IMR-90 (cell line): Measurements from ENCODE around the gene HGFAC. TPM values are rescaled to one million over a fixed set of nuclear protein-coding genes. Genes with fewer than 3 reads are reported as not detected.

Experiments
- ATAC-seq: fragments of 200-7000 bp; cut with Tn5 transposase; 2 replicates; pipeline ENCODE4 v1.9.1; 2020; ENCODE audit warnings: low read depth, mild to moderate bottlenecking, moderate library complexity
- BruUV-seq: library from RNA; stranded (reverse); fragments of 400-500 nt; replicated peaks from 2 replicates; lab custom pipeline; 2021; lab: Mats Ljungman, UMichigan
- CTCF ChIA-PET: fragments of 300-600 bp; formaldehyde crosslinking; extraction: SDS; loops from one replicate; lab custom pipeline; 2021; ENCODE audit warnings: antibody characterized with exemption; lab: Yijun Ruan, JAX
- POLR2A ChIA-PET: fragments of 300-600 bp; sonication (Branson Sonifier 250); formaldehyde crosslinking; loops from one replicate; lab custom pipeline; 2022; ENCODE audit warnings: antibody characterized with exemption; ENCODE audit not compliant: unreplicated experiment; lab: Charles Lee
- DNase-seq: peaks from one replicate; pipeline ENCODE4 v3.0.0; 2013
- H2AFZ ChIP-seq: replicated peaks from 2 replicates; pipeline ENCODE3; 2013; ENCODE audit warnings: low read length, mild to moderate bottlenecking; ENCODE audit not compliant: poor library complexity
- H2AK5ac ChIP-seq: 2 replicates; pipeline ENCODE4 v1.6.1; 2013; ENCODE audit warnings: low read depth, low read length, inconsistent platforms
- H2AK9ac ChIP-seq: replicated peaks from 2 replicates; pipeline ENCODE3; 2013; ENCODE audit warnings: mild to moderate bottlenecking, low read depth, low read length, moderate library complexity; ENCODE audit not compliant: poor library complexity
- H2BK120ac ChIP-seq: 2 replicates; pipeline ENCODE4 v1.6.1; 2013; ENCODE audit warnings: low read depth, low read length, inconsistent platforms
- H2BK15ac ChIP-seq: 3 replicates; pipeline ENCODE4 v1.6.1; 2013; ENCODE audit warnings: low read depth, low read length, inconsistent platforms
- H2BK20ac ChIP-seq: 2 replicates; pipeline ENCODE4 v1.6.1; 2013; ENCODE audit warnings: low read depth, mild to moderate bottlenecking, inconsistent platforms, low read length, moderate library complexity
- H2BK5ac ChIP-seq: 2 replicates; pipeline ENCODE4 v1.6.1; 2013; ENCODE audit warnings: mild to moderate bottlenecking, low read depth, low read length, inconsistent platforms; ENCODE audit not compliant: poor library complexity, severe bottlenecking
- H3K14ac ChIP-seq: replicated peaks from 2 replicates; pipeline ENCODE4 v1.6.1; 2013; ENCODE audit warnings: low read depth, low read length, inconsistent platforms
- H3K18ac ChIP-seq: 2 replicates; pipeline ENCODE4 v1.6.1; 2013; ENCODE audit warnings: low read depth, low read length, control low read depth
- H3K23ac ChIP-seq: 2 replicates; pipeline ENCODE4 v1.6.1; 2013; ENCODE audit warnings: low read depth, low read length, inconsistent platforms
- H3K27ac ChIP-seq: 2 replicates; pipeline ENCODE4 v1.5.1; 2013; ENCODE audit warnings: mild to moderate bottlenecking, control low read depth, low read length; ENCODE audit not compliant: insufficient read depth
- H3K27me3 ChIP-seq: 2 replicates; pipeline ENCODE4 v1.6.1; 2013; ENCODE audit warnings: low read length; ENCODE audit not compliant: control insufficient read depth, insufficient read depth
- H3K36me3 ChIP-seq: 2 replicates; pipeline ENCODE4 v1.6.1; 2013; ENCODE audit warnings: low read length, mixed read lengths; ENCODE audit not compliant: control insufficient read depth, insufficient read depth
- H3K4ac ChIP-seq: 2 replicates; pipeline ENCODE4 v1.6.1; 2013; ENCODE audit warnings: low read depth, low read length, inconsistent platforms
- H3K4me1 ChIP-seq: 2 replicates; pipeline ENCODE4 v1.6.1; 2013; ENCODE audit warnings: low read length, mixed read lengths; ENCODE audit not compliant: control insufficient read depth, insufficient read depth
- H3K4me2 ChIP-seq: 2 replicates; pipeline ENCODE4 v1.6.1; 2013; ENCODE audit warnings: low read depth, mild to moderate bottlenecking, control low read depth, low read length, moderate library complexity
- H3K4me3 ChIP-seq: 2 replicates; pipeline ENCODE4 v1.5.1; 2013; ENCODE audit warnings: low read depth, mild to moderate bottlenecking, control low read depth, low read length, moderate library complexity; ENCODE audit not compliant: insufficient read depth
- H3K56ac ChIP-seq: 2 replicates; pipeline ENCODE4 v1.6.1; 2013; ENCODE audit warnings: low read length, inconsistent platforms; ENCODE audit not compliant: insufficient read depth; ENCODE audit errors: extremely low read depth
- H3K79me1 ChIP-seq, 2 experiments: 2 replicates each; pipeline ENCODE4 v1.6.1; 2013; ENCODE audit warnings: low read length in 2 of 2, inconsistent platforms in 1 of 2, low read depth in 1 of 2
- H3K9ac ChIP-seq: 2 replicates; pipeline ENCODE4 v1.6.1; 2013; ENCODE audit warnings: low read depth, low read length, control low read depth
- H3K9me1 ChIP-seq: 2 replicates; pipeline ENCODE4 v1.6.1; 2013; ENCODE audit warnings: low read length, inconsistent platforms; ENCODE audit not compliant: insufficient read depth
- H3K9me3 ChIP-seq: 2 replicates; pipeline ENCODE4 v1.6.1; 2013; ENCODE audit warnings: low read length; ENCODE audit not compliant: control insufficient read depth, insufficient read depth
- H4K20me1 ChIP-seq: 2 replicates; pipeline ENCODE4 v1.6.1; 2013; ENCODE audit warnings: low read length, inconsistent platforms; ENCODE audit not compliant: insufficient read depth
- H4K5ac ChIP-seq: 2 replicates; pipeline ENCODE4 v1.6.1; 2013; ENCODE audit warnings: mild to moderate bottlenecking, low read depth, low read length, control low read depth
- H4K8ac ChIP-seq, 2 experiments: 2 replicates each; pipeline ENCODE4 v1.6.1; 2013; ENCODE audit warnings: low read depth in 2 of 2, low read length in 2 of 2, control low read depth in 1 of 2, inconsistent platforms in 1 of 2
- H4K91ac ChIP-seq: 2 replicates; pipeline ENCODE4 v1.6.1; 2013; ENCODE audit warnings: low read depth, low read length, inconsistent platforms; ENCODE audit not compliant: insufficient read depth
- POLR2A ChIP-seq: IDR thresholded peaks from 2 replicates; pipeline ENCODE4 v1.6.1; 2012; ENCODE audit warnings: mild to moderate bottlenecking, low read depth, low read length
- RAD21 ChIP-seq: IDR thresholded peaks from 2 replicates; pipeline ENCODE4 v1.6.1; 2012; ENCODE audit warnings: low read length, improper control_type of control experiment
- RFX5 ChIP-seq: IDR thresholded peaks from 2 replicates; pipeline ENCODE4 v1.8.0; 2012; ENCODE audit warnings: low read depth, mild to moderate bottlenecking, low read length, moderate library complexity
- WGBS, 2 experiments: methylation state at CpG; one replicate each; pipeline versions ENCODE4 v1.1.5 to v1.1.7; 2013; ENCODE audit warnings: missing lambda C conversion rate in 2 of 2; ENCODE audit not compliant: insufficient read length in 1 of 2; ENCODE audit errors: extremely low coverage in 2 of 2; 5-methylcytosine and 5-hydroxymethylcytosine counted together
- dilution Hi-C: fragments of 300-500 bp; cut with HindIII; formaldehyde crosslinking; loops from one replicate; pipeline ENCODE4 v1.14.3; 2018; ENCODE audit warnings: low sequenced_read_pairs; ENCODE audit not compliant: unreplicated experiment
- in situ Hi-C: fragments of 300-500 bp; cut with MboI; formaldehyde crosslinking; loops from 3 replicates; pipeline ENCODE4 v1.14.3; 2019; ENCODE audit warnings: low sequenced_read_pairs, inconsistent platforms, mixed read lengths
- intact Hi-C: fragments of 100-400 bp; cut with micrococcal nuclease; formaldehyde crosslinking; loops from 2 replicates; pipeline ENCODE4 v1.10.0; 2022
- polyA plus RNA-seq, 3 experiments: library from polyadenylated mRNA; depleted of rRNA; stranded (reverse); fragments of >200 nt; gene quantifications; 2 replicates each; pipeline ENCODE4 v1.2.3, GENCODE V29; 2012; ENCODE audit warnings: low replicate concordance in 1 of 3
- total RNA-seq: library from RNA; depleted of rRNA; stranded (reverse); fragments of >200 nt; gene quantifications from 2 replicates; pipeline ENCODE4 v1.2.3, GENCODE V29; 2012
- TF ChIP-seq, protein P1 (sequence below): conservative IDR thresholded peaks from 2 replicates; pipeline ENCODE4 v1.5.1; 2012; ENCODE audit warnings: mild to moderate bottlenecking, low read depth, low read length, improper control_type of control experiment

The HGFAC gene
- total and polyA plus RNA-seq, 2 of the 4 experiments (the other 2 are of a cell fraction), result 0.05 TPM; not detected in 1

GRCh38 chr4:3478446-3479357 lies 36.9 kb downstream of the HGFAC start:
- Histone ChIP-seq H3K27ac (no peak overlapping the region), H2AFZ (no peak overlapping the region), H2AK9ac (no peak overlapping the region), H3K14ac (no peak overlapping the region), H3K4me2 (no peak overlapping the region), H3K27me3 (peaks cover 47% of the 10 kb centered on the region), H3K79me1 (no peaks in the 10 kb centered on the region), H2BK120ac (no peak overlapping the region), H3K9me3 (no peaks in the 10 kb centered on the region), H2BK20ac (no peak overlapping the region), H4K5ac (no peak overlapping the region), H3K23ac (no peak overlapping the region), H2AK5ac (no peak overlapping the region), H3K4me3 (no peak overlapping the region), H3K4ac (no peak overlapping the region), H3K4me1 (no peaks in the 10 kb centered on the region), H4K8ac (no peak overlapping the region), H2BK5ac (no peak overlapping the region), H4K20me1 (no peaks in the 10 kb centered on the region), H3K18ac (no peak overlapping the region), H3K56ac (no peak overlapping the region), H3K36me3 (no peaks in the 10 kb centered on the region), H3K9me1 (no peaks in the 10 kb centered on the region), H4K91ac (no peak overlapping the region), H3K9ac (no peak overlapping the region), H2BK15ac (no peak overlapping the region)
- DNase-seq (no peak), ATAC-seq (no peak)
- dilution Hi-C loops (no loop called here), in situ Hi-C loops (no loop called here), intact Hi-C loops (no loop called here)
- 69% methylated on average over 22 of the region's 35 CpGs; no CpG with 5 or more reads in 1 of the 2 experiments for WGBS, 2 experiments
- ChIA-PET POLR2A (no interaction called here), CTCF (interaction anchor here (0.8 to 1.0 kb wide), 2 partner anchors 132 to 133 kb away, joined by 3 read pairs; no protein-coding TSS in a partner anchor)
- TF ChIP-seq RFX5 (no peak), POLR2A (no peak), RAD21 (no peak)
- TF ChIP-seq, protein P1, sequence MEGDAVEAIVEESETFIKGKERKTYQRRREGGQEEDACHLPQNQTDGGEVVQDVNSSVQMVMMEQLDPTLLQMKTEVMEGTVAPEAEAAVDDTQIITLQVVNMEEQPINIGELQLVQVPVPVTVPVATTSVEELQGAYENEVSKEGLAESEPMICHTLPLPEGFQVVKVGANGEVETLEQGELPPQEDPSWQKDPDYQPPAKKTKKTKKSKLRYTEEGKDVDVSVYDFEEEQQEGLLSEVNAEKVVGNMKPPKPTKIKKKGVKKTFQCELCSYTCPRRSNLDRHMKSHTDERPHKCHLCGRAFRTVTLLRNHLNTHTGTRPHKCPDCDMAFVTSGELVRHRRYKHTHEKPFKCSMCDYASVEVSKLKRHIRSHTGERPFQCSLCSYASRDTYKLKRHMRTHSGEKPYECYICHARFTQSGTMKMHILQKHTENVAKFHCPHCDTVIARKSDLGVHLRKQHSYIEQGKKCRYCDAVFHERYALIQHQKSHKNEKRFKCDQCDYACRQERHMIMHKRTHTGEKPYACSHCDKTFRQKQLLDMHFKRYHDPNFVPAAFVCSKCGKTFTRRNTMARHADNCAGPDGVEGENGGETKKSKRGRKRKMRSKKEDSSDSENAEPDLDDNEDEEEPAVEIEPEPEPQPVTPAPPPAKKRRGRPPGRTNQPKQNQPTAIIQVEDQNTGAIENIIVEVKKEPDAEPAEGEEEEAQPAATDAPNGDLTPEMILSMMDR, result no peak
- BruUV-seq, result no TSS peak
